ENCODE data around the gene AFG3L2.

- TF ChIP-seq CTCF (IDR thresholded peaks at IDR 0.05 in 2 of 3, conservative IDR thresholded peaks at IDR 0.05 in 1 of 3; ENCODE audit: borderline replicate concordance in 1 of 3, insufficient read depth in 1 of 3, low read depth in 2 of 3, low read length in 2 of 3), result no peak
- no peak for TF ChIP-seq POLR2A (IDR thresholded peaks at IDR 0.05; ENCODE audit: borderline replicate concordance, extremely low read depth, insufficient read depth, insufficient read length)
- TF ChIP-seq YY1 (IDR thresholded peaks at IDR 0.05; ENCODE audit: extremely low read depth, insufficient replicate concordance, low read depth, low read length), result no peak
- TF ChIP-seq ZNF274 (IDR thresholded peaks at IDR 0.05; ENCODE audit: low read depth, low read length), result no peak
- no peak for TF ChIP-seq RAD21 (IDR thresholded peaks at IDR 0.05; ENCODE audit: low read depth)
- no peak for TF ChIP-seq CEBPB (IDR thresholded peaks at IDR 0.05; ENCODE audit: low read depth)
- no peak for TF ChIP-seq JUND (IDR thresholded peaks at IDR 0.05)
- TF ChIP-seq POLR2AphosphoS5 (IDR thresholded peaks at IDR 0.05; ENCODE audit: low read depth, low read length), result no peak
- no peak for TF ChIP-seq TCF7L2 (IDR thresholded peaks at IDR 0.05; ENCODE audit: borderline replicate concordance, extremely low read depth, insufficient read depth, insufficient read length)
- TF ChIP-seq FOSL1 (IDR thresholded peaks at IDR 0.05; ENCODE audit: low read depth), result no peak
- TF ChIP-seq EZH2phosphoT487 (IDR thresholded peaks at IDR 0.05; ENCODE audit: borderline replicate concordance), result no peak
Measured at GRCh38 chr18:12288403-12288755, 88.6 kb downstream of the AFG3L2 start.

Measured in HCT116 (cell line).